Duodenal mucosa (tissue), 2 donors: ENCODE results near the gene LRRC49.

ENCODE experiments used
- H3K27ac ChIP-seq: one replicate; pipeline ENCODE4 v1.7.0; 2013; ENCODE audit warnings: low read depth, low read length
- H3K27me3 ChIP-seq, 2 donors: one replicate each; pipeline ENCODE4 v1.7.0; 2013; ENCODE audit warnings: low read length in 2 of 2, control low read depth in 1 of 2; ENCODE audit not compliant: insufficient read depth in 2 of 2, control insufficient read depth in 1 of 2
- H3K36me3 ChIP-seq, 2 donors: one replicate each; pipeline ENCODE4 v1.7.0; 2013; ENCODE audit warnings: low read length in 2 of 2, control low read depth in 1 of 2; ENCODE audit not compliant: insufficient read depth in 2 of 2, control insufficient read depth in 1 of 2
- H3K4me1 ChIP-seq, 2 donors: one replicate each; pipeline ENCODE4 v1.7.0; 2013; ENCODE audit warnings: low read length in 2 of 2, control low read depth in 1 of 2; ENCODE audit not compliant: insufficient read depth in 2 of 2, control insufficient read depth in 1 of 2
- H3K4me3 ChIP-seq, 2 donors: one replicate each; pipeline ENCODE4 v1.7.0; 2013; ENCODE audit warnings: low read length in 2 of 2, low read depth in 1 of 2
- H3K9ac ChIP-seq, 2 donors: one replicate each; pipeline ENCODE4 v1.7.0; 2013; ENCODE audit warnings: low read length in 2 of 2, low read depth in 1 of 2
- H3K9me3 ChIP-seq, 2 donors: one replicate each; pipeline ENCODE4 v1.7.0; 2013; ENCODE audit warnings: low read length in 2 of 2, control low read depth in 1 of 2; ENCODE audit not compliant: control insufficient read depth in 1 of 2

LRRC49 gene

DNA sequence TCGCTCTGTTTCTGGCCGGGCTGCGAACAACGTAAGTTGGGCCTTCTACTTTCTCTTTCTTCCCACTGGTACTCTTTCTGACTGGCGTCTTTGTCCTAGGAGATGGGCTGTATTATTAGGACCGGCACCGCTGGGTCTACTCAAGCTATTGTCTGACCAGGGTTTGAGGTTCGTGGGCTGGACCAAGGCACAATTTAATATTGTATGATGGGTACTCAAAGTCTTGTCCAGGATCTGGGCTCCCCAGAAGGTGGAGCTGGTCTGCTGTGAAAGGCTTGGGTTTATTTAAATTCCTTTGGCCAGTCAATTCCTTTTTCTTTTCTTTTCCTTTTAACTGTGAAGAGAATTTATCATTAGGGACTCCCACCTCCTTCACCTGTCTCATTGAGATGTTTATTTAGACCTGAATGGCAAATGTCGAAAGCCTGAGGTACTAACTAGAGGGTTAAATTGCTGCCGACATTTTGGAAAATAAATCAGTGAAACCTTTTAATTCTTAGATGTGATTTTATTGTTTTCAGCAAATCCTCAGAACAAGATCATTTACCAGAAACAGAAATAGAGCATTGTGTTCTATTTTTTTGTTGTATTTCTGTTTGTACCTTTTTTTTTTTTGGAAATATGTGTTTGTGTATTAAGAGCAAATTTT, 410 bp downstream of the LRRC49 start:
- H3K36me3 ChIP-seq, result no peaks in the 10 kb centered on the region
- no peaks in the 10 kb centered on the region for H3K9me3 ChIP-seq
- no peaks in the 10 kb centered on the region for H3K27me3 ChIP-seq
- H3K9ac ChIP-seq, result peak overlapping the region; percentile 62 to 68
- peak overlapping the region; percentile 41 for H3K27ac ChIP-seq
- H3K4me3 ChIP-seq, result peak overlapping the region; percentile 82 to 87
- H3K4me1 ChIP-seq, result peaks cover 6 to 9% of the 10 kb centered on the region in 2 donors

DNA sequence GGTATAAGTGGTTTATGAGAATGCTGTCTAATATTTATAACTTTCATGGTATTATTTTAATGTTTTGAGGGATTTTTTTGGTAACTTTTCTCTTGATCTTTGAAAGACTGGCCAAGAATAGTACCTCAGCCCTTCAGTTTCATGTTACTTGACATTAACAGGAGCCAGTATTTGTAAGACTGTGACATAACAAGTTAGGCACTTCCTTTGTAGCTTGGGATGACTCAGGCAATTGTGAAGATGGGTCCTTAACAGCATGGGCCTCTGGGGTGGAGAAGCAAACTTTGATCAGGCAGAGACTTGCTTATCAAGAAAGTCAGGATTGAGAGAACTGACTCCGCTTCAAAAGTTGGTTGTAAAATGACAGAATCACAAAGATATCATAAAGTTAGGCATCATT, 9.5 kb downstream of the LRRC49 start:
- Histone ChIP-seq H3K27me3 (no peaks in the 10 kb centered on the region), H3K36me3 (peaks cover 2 to 3% of the 10 kb centered on the region in 2 donors), H3K4me3 (no peak overlapping the region), H3K4me1 (peaks cover 0 to 3% of the 10 kb centered on the region in 2 donors), H3K9ac (no peak overlapping the region), H3K27ac (no peak overlapping the region), H3K9me3 (peaks cover 1 to 4% of the 10 kb centered on the region in 2 donors)

DNA sequence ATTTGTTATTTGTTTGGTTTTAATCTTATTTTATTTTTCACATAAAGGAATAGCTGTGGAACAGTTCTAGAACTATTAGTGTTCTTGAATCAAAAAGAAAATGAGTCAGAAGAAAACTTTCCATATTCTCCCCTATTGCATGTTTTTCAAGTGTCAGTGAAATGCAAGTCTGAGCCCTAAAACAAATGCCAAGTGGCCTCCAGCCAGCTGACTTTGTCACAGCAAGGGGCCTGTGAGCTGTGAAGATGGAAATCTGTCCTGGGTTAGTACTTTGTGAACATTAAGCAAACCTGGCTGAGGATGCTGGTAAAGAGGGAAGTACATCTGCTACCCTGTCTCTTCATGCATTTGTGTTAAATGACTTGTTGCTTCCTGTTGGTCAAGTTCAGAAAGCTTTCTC, 14.2 kb downstream of the LRRC49 start:
- Histone ChIP-seq H3K27me3 (no peaks in the 10 kb centered on the region), H3K4me3 (no peak overlapping the region), H3K4me1 (peaks cover 0 to 3% of the 10 kb centered on the region in 2 donors), H3K9me3 (peaks cover 14 to 23% of the 10 kb centered on the region in 2 donors), H3K27ac (no peak overlapping the region), H3K36me3 (peaks cover 3 to 5% of the 10 kb centered on the region in 2 donors), H3K9ac (no peak overlapping the region)

DNA sequence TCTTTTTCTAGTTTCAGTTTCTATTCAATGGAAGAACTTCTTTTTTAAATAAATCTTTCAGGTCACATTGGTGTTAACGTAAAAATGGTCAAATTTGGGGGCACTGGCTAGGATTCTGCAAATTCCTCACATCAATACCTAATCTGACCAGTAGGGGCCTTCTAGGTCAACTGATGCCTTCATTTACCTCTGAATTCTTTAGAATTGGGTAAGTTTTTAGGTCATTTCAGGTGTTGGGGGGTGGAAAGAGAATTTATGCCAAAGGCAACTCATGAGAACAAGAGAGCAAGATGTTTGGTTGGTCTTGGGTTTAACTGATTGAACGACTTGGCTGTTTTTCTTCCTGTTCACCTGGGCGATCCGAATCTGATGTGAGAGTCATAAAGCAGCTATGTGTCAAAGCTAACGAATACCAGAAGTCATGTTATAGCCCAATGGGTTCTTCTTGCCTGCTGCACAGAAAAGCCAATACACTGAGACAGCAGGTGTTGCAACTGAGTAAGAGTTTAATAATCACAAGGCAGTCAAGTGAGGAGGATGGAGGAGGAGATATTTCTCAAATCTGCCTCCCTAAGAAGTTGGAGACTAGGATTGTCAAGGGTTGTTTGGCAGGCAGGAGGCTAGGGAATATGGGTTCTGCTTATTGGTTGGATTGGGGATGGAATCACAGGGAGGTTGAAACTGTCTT, 15.3 kb downstream of the LRRC49 start:
- H3K27ac ChIP-seq, result no peak overlapping the region
- H3K9ac ChIP-seq, result no peak overlapping the region
- no peaks in the 10 kb centered on the region for H3K4me1 ChIP-seq
- no peak overlapping the region for H3K4me3 ChIP-seq
- peaks cover 14 to 23% of the 10 kb centered on the region in 2 donors for H3K9me3 ChIP-seq
- H3K27me3 ChIP-seq, result no peaks in the 10 kb centered on the region
- peaks cover 3 to 5% of the 10 kb centered on the region in 2 donors for H3K36me3 ChIP-seq

DNA sequence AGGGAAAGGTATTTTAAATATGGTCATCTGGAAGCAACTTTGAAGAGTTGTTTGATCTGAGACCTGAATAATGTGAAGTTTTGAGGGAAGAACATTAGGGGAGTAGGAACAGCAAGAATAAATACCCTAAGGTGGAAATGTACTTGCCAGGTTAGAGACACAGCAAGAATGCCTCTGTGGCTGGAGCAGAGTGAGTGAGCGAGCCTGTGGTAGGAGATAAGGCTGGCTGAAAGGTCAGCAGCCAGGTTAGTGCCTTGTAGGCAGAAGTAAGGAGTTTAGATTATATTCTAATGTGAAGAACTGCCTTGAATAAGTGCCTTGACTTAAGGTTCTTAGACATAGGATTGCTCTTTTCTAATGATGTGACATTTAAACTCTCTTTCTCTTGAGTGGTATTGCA, 18.3 kb downstream of the LRRC49 start:
- H3K9ac ChIP-seq, result no peak overlapping the region

DNA sequence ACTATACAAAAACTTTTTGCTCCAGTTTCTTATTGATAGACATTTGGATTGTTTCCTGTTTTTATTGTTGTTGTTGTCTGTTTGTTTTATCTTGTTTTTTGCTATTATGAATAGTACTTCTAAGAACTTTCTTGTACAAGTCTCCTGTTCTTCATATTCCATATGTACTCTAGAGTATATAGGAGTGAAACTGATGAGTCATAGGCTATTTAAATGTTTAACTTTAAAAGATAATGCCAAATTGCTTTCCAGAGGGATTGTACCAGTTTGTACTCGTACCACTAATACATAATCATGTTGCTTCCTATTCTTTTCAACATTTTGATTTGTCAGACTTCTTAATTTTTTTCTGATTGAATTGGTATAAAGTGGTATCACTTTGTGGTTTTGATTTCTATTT, 19.6 kb downstream of the LRRC49 start:
- H3K4me1 ChIP-seq, result no peaks in the 10 kb centered on the region
- no peaks in the 10 kb centered on the region for H3K27me3 ChIP-seq
- no peak overlapping the region for H3K9ac ChIP-seq
- H3K27ac ChIP-seq, result no peak overlapping the region
- H3K4me3 ChIP-seq, result no peak overlapping the region
- H3K36me3 ChIP-seq, result peaks cover 0 to 3% of the 10 kb centered on the region in 2 donors
- H3K9me3 ChIP-seq, result peaks cover 12 to 22% of the 10 kb centered on the region in 2 donors

More for the DNA sequence above, 18.3 kb downstream of the LRRC49 start:
- Histone ChIP-seq H3K36me3 (peaks cover 3 to 5% of the 10 kb centered on the region in 2 donors), H3K9me3 (peaks cover 14 to 23% of the 10 kb centered on the region in 2 donors), H3K4me1 (no peaks in the 10 kb centered on the region), H3K27me3 (no peaks in the 10 kb centered on the region), H3K27ac (no peak overlapping the region), H3K4me3 (no peak overlapping the region)

DNA sequence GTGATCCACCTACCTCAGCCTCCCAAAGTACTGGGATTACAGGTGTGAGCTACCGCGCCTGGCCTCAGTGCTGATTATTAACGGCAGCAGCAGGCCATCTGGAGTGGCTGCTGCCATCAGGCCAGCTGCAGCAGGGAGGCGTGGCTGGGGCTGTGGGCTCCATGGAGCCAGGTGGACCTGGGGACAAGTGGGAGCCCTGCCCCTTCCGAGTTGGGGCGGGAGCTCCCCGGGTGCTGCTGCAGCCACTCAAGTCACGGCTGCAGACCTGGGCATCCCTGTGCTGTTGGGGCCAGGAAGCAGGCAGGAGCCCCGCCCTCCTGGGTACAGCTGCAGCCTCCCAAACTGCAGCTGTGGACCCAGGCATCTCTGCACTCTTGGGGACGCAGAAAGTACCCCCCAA, 23.9 kb downstream of the LRRC49 start:
- H3K4me3 ChIP-seq, result no peak overlapping the region
- H3K36me3 ChIP-seq, result no peaks in the 10 kb centered on the region
- H3K9me3 ChIP-seq, result peaks cover 0 to 8% of the 10 kb centered on the region in 2 donors
- H3K4me1 ChIP-seq, result no peaks in the 10 kb centered on the region
- H3K9ac ChIP-seq, result no peak overlapping the region
- no peak overlapping the region for H3K27ac ChIP-seq
- H3K27me3 ChIP-seq, result no peaks in the 10 kb centered on the region

DNA sequence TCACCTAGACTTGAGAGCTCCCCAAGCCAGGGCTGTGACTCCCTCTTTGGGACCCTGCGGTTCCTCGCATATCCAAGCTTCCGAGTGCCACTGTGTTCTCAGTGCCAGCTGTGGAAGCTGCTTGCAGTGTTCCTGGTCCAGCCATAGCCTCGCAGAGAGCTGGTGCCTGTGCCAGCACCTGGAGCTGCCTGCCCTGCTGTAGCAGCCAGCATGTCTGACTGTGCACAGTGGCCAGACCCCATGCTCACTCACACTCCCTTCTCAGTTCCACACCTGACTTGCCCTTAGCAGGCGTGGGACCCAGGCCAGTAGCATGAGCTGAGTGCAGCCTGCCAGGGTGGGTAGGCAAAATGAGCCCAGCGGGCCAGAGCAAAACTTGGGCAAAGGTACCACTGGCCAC, 25.3 kb downstream of the LRRC49 start:
- Histone ChIP-seq H3K9me3 (peaks cover 0 to 8% of the 10 kb centered on the region in 2 donors), H3K27ac (no peak overlapping the region), H3K36me3 (no peaks in the 10 kb centered on the region), H3K4me1 (no peaks in the 10 kb centered on the region), H3K9ac (no peak overlapping the region), H3K4me3 (no peak overlapping the region), H3K27me3 (no peaks in the 10 kb centered on the region)

DNA sequence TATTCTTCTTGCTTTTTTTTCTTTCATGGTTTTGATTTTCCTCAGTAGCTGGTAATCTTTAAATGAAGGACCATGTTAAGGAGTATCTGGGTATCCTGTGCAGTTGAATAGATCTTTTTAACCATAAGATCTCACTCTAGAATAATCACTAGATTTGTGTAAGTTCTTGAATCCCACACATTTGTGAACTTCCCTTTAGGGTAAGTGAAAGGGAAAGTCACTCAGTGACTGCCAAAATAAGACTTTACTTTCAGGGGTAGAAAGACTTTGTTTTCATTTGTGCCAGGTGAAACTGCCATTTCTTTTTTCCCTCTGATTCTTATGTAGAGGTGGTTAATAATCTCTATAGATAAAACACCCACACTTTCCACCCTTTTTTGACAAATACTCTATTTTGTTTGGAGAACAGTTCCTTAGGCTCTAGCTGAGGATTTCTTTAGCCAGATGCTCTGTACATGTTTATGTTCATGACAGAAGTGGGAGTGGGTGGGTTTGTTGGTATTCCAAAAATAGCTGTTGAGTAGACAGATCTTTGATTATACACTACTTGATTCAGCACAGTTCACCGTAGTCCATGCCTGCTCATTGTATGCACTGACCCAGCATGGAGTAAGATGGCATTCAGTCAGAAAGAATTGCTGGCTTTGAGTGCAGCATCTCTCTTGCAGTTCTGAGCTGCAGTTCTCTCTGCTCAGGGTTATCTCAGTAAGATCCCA, 28.5 kb downstream of the LRRC49 start:
- Histone ChIP-seq H3K4me1 (no peaks in the 10 kb centered on the region), H3K27ac (no peak overlapping the region), H3K4me3 (no peak overlapping the region), H3K27me3 (no peaks in the 10 kb centered on the region), H3K9ac (no peak overlapping the region), H3K36me3 (no peaks in the 10 kb centered on the region), H3K9me3 (peaks cover 0 to 8% of the 10 kb centered on the region in 2 donors)

DNA sequence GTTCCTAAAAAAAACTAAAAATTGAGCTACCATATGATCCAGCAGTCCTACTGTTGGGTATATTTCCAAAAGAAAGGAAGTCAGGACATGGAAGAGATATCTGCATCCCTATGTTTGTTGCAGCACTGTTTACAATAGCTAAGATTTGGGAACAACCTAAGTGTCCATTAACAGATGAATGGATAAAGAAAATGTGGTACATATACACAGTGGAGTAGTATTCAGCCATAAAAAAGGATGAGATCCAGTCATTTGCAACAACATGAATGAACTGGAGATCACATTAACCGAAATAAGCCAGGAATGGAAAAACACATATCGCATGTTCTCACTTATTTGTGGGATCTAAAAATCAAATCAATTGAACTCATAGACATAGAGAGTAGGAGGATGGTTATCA, 29.5 kb downstream of the LRRC49 start:
- Histone ChIP-seq H3K36me3 (no peaks in the 10 kb centered on the region), H3K4me1 (no peaks in the 10 kb centered on the region), H3K9me3 (peaks cover 0 to 4% of the 10 kb centered on the region in 2 donors), H3K27ac (no peak overlapping the region), H3K4me3 (no peak overlapping the region), H3K9ac (no peak overlapping the region), H3K27me3 (no peaks in the 10 kb centered on the region)
